PFSK-1 (cell line): ENCODE data around the gene FBH1.

Source experiments
- POLR2AphosphoS5 ChIP-seq: IDR thresholded peaks from 2 replicates; pipeline ENCODE4 v1.6.1; 2012; ENCODE audit warnings: low read depth, mild to moderate bottlenecking, control low read depth, low read length, moderate library complexity
- SIN3A ChIP-seq: IDR thresholded peaks from 2 replicates; pipeline ENCODE4 v1.6.1; 2012; ENCODE audit warnings: mild to moderate bottlenecking, low read length, moderate library complexity, borderline replicate concordance; ENCODE audit not compliant: insufficient read depth

- TF ChIP-seq SIN3A (no peak), POLR2AphosphoS5 (no peak)
Measured at GRCh38 chr10:5935628-5936027, 45.6 kb downstream of the FBH1 start.
